T-helper 1 cell (primary cell): Measurements from ENCODE around the gene FZD8.
"Not testable (repeated sequence)": the region's sequence is repeated elsewhere in the genome, so short reads cannot be mapped to it uniquely, and the experiment has no call there.

ENCODE experiments used
- DNase-seq, 5 donors: peaks; one replicate each; pipeline ENCODE4 v3.0.0-alpha.2; 2012 to 2020
- total RNA-seq, 4 donors: gene quantifications; one replicate each; lab custom pipeline; 2026; lab: John Stamatoyannopoulos, UW

Gene FZD8
- 0.77 to 5.7 (median 1.9) reads per million in 4 donors for total RNA-seq

GRCh38 chr10:35642035-35642792 lies at the start of gene FZD8:
Gene FZD8, minus strand, starts transcription at chr10:35642296. Its CDS starts 867 bp downstream, at chr10:35641429.
- peak; percentile 38 to 73 (median 55) for DNase-seq

- DNase-seq, result no peak
These were observed 49.6 kb upstream of the FZD8 start for GRCh38 chr10:35691522-35692236.

- no peak for DNase-seq
These were observed 48.4 kb upstream of the FZD8 start for GRCh38 chr10:35690534-35690933.

- not testable (repeated sequence) for DNase-seq
These were observed 43.8 kb upstream of the FZD8 start for GRCh38 chr10:35685858-35686257.

GRCh38 chr10:35685402-35685801 lies 43.3 kb upstream of the FZD8 start:
- no peak for DNase-seq

- DNase-seq, result no peak
These were observed 42.5 kb upstream of the FZD8 start for GRCh38 chr10:35684586-35684985.

- no peak for DNase-seq
These were observed 33.8 kb upstream of the FZD8 start for GRCh38 chr10:35675846-35676245.

GRCh38 chr10:35674843-35675242 lies 32.7 kb upstream of the FZD8 start:
- no peak for DNase-seq

- DNase-seq, result no peak
These were observed 27.0 kb upstream of the FZD8 start for GRCh38 chr10:35668865-35669650.

- DNase-seq, result no peak
These were observed 25.9 kb upstream of the FZD8 start for GRCh38 chr10:35667971-35668370.

- DNase-seq, result no peak
These were observed 25.3 kb upstream of the FZD8 start for GRCh38 chr10:35667270-35667889.

- no peak for DNase-seq
These were observed 19.1 kb upstream of the FZD8 start for GRCh38 chr10:35661236-35661635.

GRCh38 chr10:35659456-35659855 lies 17.4 kb upstream of the FZD8 start:
- DNase-seq, result no peak

- no peak for DNase-seq
These were observed 15.5 kb upstream of the FZD8 start for GRCh38 chr10:35657621-35658020.

GRCh38 chr10:35652824-35653223 lies 10.7 kb upstream of the FZD8 start:
- no peak for DNase-seq

GRCh38 chr10:35650894-35651293 lies 8.8 kb upstream of the FZD8 start:
- no peak for DNase-seq

- DNase-seq, result no peak
These were observed 2.2 kb upstream of the FZD8 start for GRCh38 chr10:35644050-35644950.

GRCh38 chr10:35643151-35644049 lies 1.3 kb upstream of the FZD8 start:
- DNase-seq, result peak in 1 of 5 donors; percentile 22

GRCh38 chr10:35642793-35643114 lies 658 bp upstream of the FZD8 start:
- DNase-seq, result no peak

- DNase-seq, result no peak
These were observed 441 bp downstream of the FZD8 start for GRCh38 chr10:35641676-35642034.
